Neural progenitor cell (in vitro differentiated cells): ENCODE measurements around the gene ARID5B. TPM values are rescaled to one million over a fixed set of nuclear protein-coding genes. Genes with fewer than 3 reads are reported as not detected.

ENCODE experiments used
- DNase-seq: peaks from one replicate; pipeline ENCODE4 v3.0.0-alpha.2; 2016; ENCODE audit warnings: low spot score
- H2AFZ ChIP-seq: fragments of 200-600 bp; sonication (generic); replicated peaks from 2 replicates; pipeline ENCODE4 v1.6.1; 2016; ENCODE audit warnings: antibody characterized with exemption
- H3F3A ChIP-seq: fragments of 200-600 bp; sonication (generic); 2 replicates; pipeline ENCODE4 v1.6.1; 2016; ENCODE audit warnings: antibody characterized with exemption, low read depth
- H3K27ac ChIP-seq: fragments of 200-600 bp; sonication (generic); 2 replicates; pipeline ENCODE4 v1.5.1; 2016; ENCODE audit warnings: mild to moderate bottlenecking
- H3K27me3 ChIP-seq: fragments of 200-600 bp; sonication (generic); 2 replicates; pipeline ENCODE4 v1.6.1; 2016; ENCODE audit warnings: mild to moderate bottlenecking, moderate library complexity
- H3K36me3 ChIP-seq: fragments of 200-600 bp; sonication (generic); 2 replicates; pipeline ENCODE4 v1.5.1; 2016
- H3K4me1 ChIP-seq: fragments of 200-600 bp; sonication (generic); 2 replicates; pipeline ENCODE4 v1.6.1; 2016; ENCODE audit warnings: mixed run types
- H3K4me2 ChIP-seq: fragments of 200-600 bp; sonication (generic); 2 replicates; pipeline ENCODE4 v1.6.1; 2016
- H3K4me3 ChIP-seq: fragments of 200-600 bp; sonication (generic); 2 replicates; pipeline ENCODE4 v1.5.1; 2016
- H3K79me2 ChIP-seq: fragments of 200-600 bp; sonication (generic); 2 replicates; pipeline ENCODE4 v1.6.1; 2016; ENCODE audit warnings: low read depth
- H3K9ac ChIP-seq: fragments of 200-600 bp; sonication (generic); 2 replicates; pipeline ENCODE4 v1.6.1; 2016
- H3K9me3 ChIP-seq: fragments of 200-600 bp; sonication (generic); 2 replicates; pipeline ENCODE4 v1.5.1; 2016; ENCODE audit warnings: low read depth
- H4K20me1 ChIP-seq: fragments of 200-600 bp; sonication (generic); 2 replicates; pipeline ENCODE4 v1.6.1; 2016; ENCODE audit warnings: low read depth
- H3K27ac Mint-ChIP-seq: 3 replicates; pipeline ENCODE4 v1.8.0; 2021; ENCODE audit warnings: mixed read lengths
- H3K27me3 Mint-ChIP-seq: 2 replicates; pipeline ENCODE4 v1.8.0; 2022; ENCODE audit warnings: low read depth, mild to moderate bottlenecking, inconsistent platforms, moderate library complexity, mixed read lengths; ENCODE audit not compliant: insufficient read depth
- H3K36me3 Mint-ChIP-seq: 3 replicates; pipeline ENCODE4 v1.8.0; 2021; ENCODE audit warnings: mixed read lengths
- H3K4me1 Mint-ChIP-seq: 3 replicates; pipeline ENCODE4 v1.8.0; 2021; ENCODE audit warnings: mixed read lengths
- H3K4me3 Mint-ChIP-seq: 3 replicates; pipeline ENCODE4 v1.8.0; 2021; ENCODE audit warnings: mild to moderate bottlenecking, moderate library complexity, mixed read lengths
- H3K9me3 Mint-ChIP-seq: 3 replicates; pipeline ENCODE4 v1.8.0; 2020; ENCODE audit warnings: mixed read lengths
- EZH2 ChIP-seq: fragments of 200-600 bp; sonication (generic); IDR thresholded peaks from 2 replicates; pipeline ENCODE4 v1.6.1; 2017; ENCODE audit warnings: antibody characterized with exemption, mild to moderate bottlenecking, moderate library complexity
- EZH2phosphoT487 ChIP-seq: fragments of 200-600 bp; sonication (generic); IDR thresholded peaks from 2 replicates; pipeline ENCODE4 v1.6.1; 2017; ENCODE audit warnings: antibody characterized with exemption
- total RNA-seq: library from RNA; depleted of rRNA; stranded (reverse); fragments of >200 nt; gene quantifications from 2 replicates; pipeline ENCODE4 v1.2.3, GENCODE V29; 2015; ENCODE audit warnings: low replicate concordance
- TF ChIP-seq, protein P1 (sequence below): fragments of 200-600 bp; sonication (generic); IDR thresholded peaks from 2 replicates; pipeline ENCODE4 v1.5.1; 2017; ENCODE audit warnings: antibody characterized with exemption, mild to moderate bottlenecking

ARID5B gene
- total RNA-seq, 1 donor from 2014 or later: 1.5 TPM

- no peak overlapping the region for H2AFZ ChIP-seq
- Mint-ChIP-seq H3K36me3 (peaks cover 10% of the 10 kb centered on the region), H3K9me3 (peaks cover 12% of the 10 kb centered on the region), H3K27me3 (no peaks in the 10 kb centered on the region), H3K4me1 (peaks cover 18% of the 10 kb centered on the region), H3K4me3 (no peak overlapping the region), H3K27ac (no peak overlapping the region)
- no peaks in the 10 kb centered on the region for H3K79me2 ChIP-seq
- no peaks in the 10 kb centered on the region for H3K27me3 ChIP-seq
- no peak overlapping the region for H3K9ac ChIP-seq
- no peak overlapping the region for H3K4me3 ChIP-seq
- no peaks in the 10 kb centered on the region for H3K9me3 ChIP-seq
- H3F3A ChIP-seq: no peaks in the 10 kb centered on the region
- no peaks in the 10 kb centered on the region for H3K36me3 ChIP-seq
- TF ChIP-seq EZH2 (no peak), EZH2phosphoT487 (no peak)
- TF ChIP-seq, protein P1, sequence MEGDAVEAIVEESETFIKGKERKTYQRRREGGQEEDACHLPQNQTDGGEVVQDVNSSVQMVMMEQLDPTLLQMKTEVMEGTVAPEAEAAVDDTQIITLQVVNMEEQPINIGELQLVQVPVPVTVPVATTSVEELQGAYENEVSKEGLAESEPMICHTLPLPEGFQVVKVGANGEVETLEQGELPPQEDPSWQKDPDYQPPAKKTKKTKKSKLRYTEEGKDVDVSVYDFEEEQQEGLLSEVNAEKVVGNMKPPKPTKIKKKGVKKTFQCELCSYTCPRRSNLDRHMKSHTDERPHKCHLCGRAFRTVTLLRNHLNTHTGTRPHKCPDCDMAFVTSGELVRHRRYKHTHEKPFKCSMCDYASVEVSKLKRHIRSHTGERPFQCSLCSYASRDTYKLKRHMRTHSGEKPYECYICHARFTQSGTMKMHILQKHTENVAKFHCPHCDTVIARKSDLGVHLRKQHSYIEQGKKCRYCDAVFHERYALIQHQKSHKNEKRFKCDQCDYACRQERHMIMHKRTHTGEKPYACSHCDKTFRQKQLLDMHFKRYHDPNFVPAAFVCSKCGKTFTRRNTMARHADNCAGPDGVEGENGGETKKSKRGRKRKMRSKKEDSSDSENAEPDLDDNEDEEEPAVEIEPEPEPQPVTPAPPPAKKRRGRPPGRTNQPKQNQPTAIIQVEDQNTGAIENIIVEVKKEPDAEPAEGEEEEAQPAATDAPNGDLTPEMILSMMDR: no peak
- H4K20me1 ChIP-seq: no peaks in the 10 kb centered on the region
- DNase-seq: no peak
- no peak overlapping the region for H3K4me2 ChIP-seq
- no peak overlapping the region for H3K27ac ChIP-seq
- no peaks in the 10 kb centered on the region for H3K4me1 ChIP-seq
These were observed 33.6 kb downstream of the ARID5B start for GRCh38 chr10:61935077-61935476.

GRCh38 chr10:61936770-61937169, 35.3 kb downstream of the ARID5B start:
- TF ChIP-seq EZH2: no peak
- TF ChIP-seq EZH2phosphoT487: no peak
- TF ChIP-seq, protein P1: no peak

DNA sequence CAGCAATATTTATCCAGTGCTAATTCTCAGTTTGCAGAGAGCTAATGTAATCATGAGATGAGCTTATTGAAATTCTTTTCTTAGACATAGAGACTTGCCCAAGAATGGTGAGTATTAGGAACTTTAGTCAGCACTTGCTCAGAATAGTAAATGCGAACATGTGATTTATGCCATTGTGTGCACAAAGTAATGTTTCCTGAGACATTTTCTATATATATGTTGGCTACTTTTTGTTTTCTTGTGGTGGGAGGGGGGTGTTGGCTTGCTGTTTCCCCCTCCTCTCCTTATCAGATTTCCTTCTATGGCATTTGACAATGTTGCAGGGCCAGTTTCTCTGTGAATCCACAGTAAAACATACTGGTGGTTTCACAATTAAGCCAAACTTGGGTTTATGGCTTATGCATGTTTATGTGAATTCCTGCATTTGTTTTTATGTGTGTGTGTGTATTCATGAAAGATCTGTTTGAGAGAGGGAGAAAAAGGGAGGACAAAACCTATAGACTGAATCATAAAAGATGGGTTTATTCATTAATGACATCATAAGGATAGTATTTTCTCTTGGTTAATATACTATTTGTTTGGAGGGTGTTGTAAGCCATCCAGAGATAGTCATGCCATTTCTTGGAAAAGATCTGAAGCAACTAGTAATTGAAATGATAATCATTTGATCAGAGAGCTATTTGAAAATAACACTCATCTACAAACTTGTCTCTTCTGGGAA, 36.3 kb downstream of the ARID5B start:
- no peaks in the 10 kb centered on the region for H3K27me3 Mint-ChIP-seq
- no peak overlapping the region for H3K27ac ChIP-seq
- H3K27me3 ChIP-seq: no peaks in the 10 kb centered on the region
- peaks cover 18% of the 10 kb centered on the region for H3K4me1 Mint-ChIP-seq
- H2AFZ ChIP-seq: no peak overlapping the region
- no peak overlapping the region for H3K4me2 ChIP-seq
- H3K36me3 Mint-ChIP-seq: peaks cover 20% of the 10 kb centered on the region
- H3K4me3 ChIP-seq: no peak overlapping the region
- H3K9ac ChIP-seq: no peak overlapping the region
- H3K9me3 Mint-ChIP-seq: peaks cover 5% of the 10 kb centered on the region
- no peaks in the 10 kb centered on the region for H3K36me3 ChIP-seq
- H3K4me3 Mint-ChIP-seq: no peak overlapping the region
- H4K20me1 ChIP-seq: no peaks in the 10 kb centered on the region
- no peaks in the 10 kb centered on the region for H3K4me1 ChIP-seq
- H3K27ac Mint-ChIP-seq: no peak overlapping the region
- H3K79me2 ChIP-seq: no peaks in the 10 kb centered on the region
- H3K9me3 ChIP-seq: no peaks in the 10 kb centered on the region
- TF ChIP-seq EZH2phosphoT487: no peak
- no peak for TF ChIP-seq EZH2
- TF ChIP-seq, protein P1: no peak
- no peaks in the 10 kb centered on the region for H3F3A ChIP-seq
- no peak for DNase-seq

More at GRCh38 chr10:61936770-61937169, 35.3 kb downstream of the ARID5B start:
- Histone ChIP-seq H3K79me2 (no peaks in the 10 kb centered on the region), H3K4me1 (no peaks in the 10 kb centered on the region), H3F3A (no peaks in the 10 kb centered on the region), H4K20me1 (no peaks in the 10 kb centered on the region), H3K27me3 (no peaks in the 10 kb centered on the region), H3K27ac (no peak overlapping the region), H3K4me2 (no peak overlapping the region), H3K4me3 (no peak overlapping the region), H3K9me3 (no peaks in the 10 kb centered on the region), H2AFZ (no peak overlapping the region), H3K9ac (no peak overlapping the region), H3K36me3 (no peaks in the 10 kb centered on the region)
- Mint-ChIP-seq H3K9me3 (peaks cover 8% of the 10 kb centered on the region), H3K36me3 (peaks cover 18% of the 10 kb centered on the region), H3K4me1 (peaks cover 18% of the 10 kb centered on the region), H3K27me3 (no peaks in the 10 kb centered on the region), H3K4me3 (no peak overlapping the region), H3K27ac (no peak overlapping the region)
- no peak for DNase-seq
